OCI-M1 (cell line): Measurements from ENCODE around the gene ANTKMT.
"Not testable (repeated sequence)": the region's sequence is repeated elsewhere in the genome, so short reads cannot be mapped to it uniquely, and the experiment has no call there.

Experiments
- DNase-seq: peaks from one replicate; lab custom pipeline; 2025; lab: John Stamatoyannopoulos, UW

ANTKMT gene

GRCh38 chr16:728131-728889 is 7.4 kb downstream of the ANTKMT start:
- DNase-seq = peak; percentile 86

- no peak for DNase-seq
Measured at GRCh38 chr16:728890-729744, 8.2 kb downstream of the ANTKMT start.

- no peak for DNase-seq
Measured at GRCh38 chr16:729768-730665, 9.1 kb downstream of the ANTKMT start.

GRCh38 chr16:730666-731509 is 9.9 kb downstream of the ANTKMT start:
- no peak for DNase-seq

- DNase-seq = no peak
Measured at GRCh38 chr16:732332-732731, 11.4 kb downstream of the ANTKMT start.

GRCh38 chr16:732936-733335 is 12.0 kb downstream of the ANTKMT start:
- DNase-seq = no peak

GRCh38 chr16:733382-734207 is 12.6 kb downstream of the ANTKMT start:
- DNase-seq = no peak

GRCh38 chr16:734208-734980 is 13.4 kb downstream of the ANTKMT start:
- no peak for DNase-seq

- DNase-seq = no peak
Measured at GRCh38 chr16:734981-735881, 14.3 kb downstream of the ANTKMT start.

- no peak for DNase-seq
Measured at GRCh38 chr16:735982-736453, 15.1 kb downstream of the ANTKMT start.

GRCh38 chr16:736936-737481 is 16.1 kb downstream of the ANTKMT start:
- no peak for DNase-seq

GRCh38 chr16:739560-740458 is 18.9 kb downstream of the ANTKMT start:
- DNase-seq = no peak

GRCh38 chr16:740459-740763 is 19.5 kb downstream of the ANTKMT start:
- peak; percentile 38 for DNase-seq

GRCh38 chr16:740764-741505 is 20.0 kb downstream of the ANTKMT start, which contains the start of gene CIAO3:
TSS of gene CIAO3 (minus strand) at chr16:740997. CDS start at chr16:740985, 12 bp downstream.
- DNase-seq = peak; percentile 91

- DNase-seq = no peak
Measured at GRCh38 chr16:741986-742629, 21.2 kb downstream of the ANTKMT start.

GRCh38 chr16:742894-743293 is 21.9 kb downstream of the ANTKMT start:
- DNase-seq = not testable (repeated sequence)
